Esophagus muscularis mucosa (tissue), 4 donors: ENCODE measurements around the gene ST3GAL2.

Source experiments
- EP300 ChIP-seq: sonication (generic); formaldehyde crosslinking; IDR thresholded peaks from one replicate; pipeline ENCODE4 v1.6.1; 2017; ENCODE audit warnings: antibody characterized with exemption
- POLR2A ChIP-seq: fragments of 450-650 bp; IDR thresholded peaks from one replicate; pipeline ENCODE4 v1.6.1; 2017; ENCODE audit warnings: antibody characterized with exemption, moderate library complexity, mild to moderate bottlenecking, low read depth
- POLR2AphosphoS5 ChIP-seq, 2 donors: sonication (generic); formaldehyde crosslinking; IDR thresholded peaks; one replicate each; pipeline ENCODE4 v1.6.1; 2017; ENCODE audit warnings: antibody characterized with exemption in 2 of 2
- TF ChIP-seq, protein P1 (sequence below), 3 experiments: fragments of 200-600 bp in 2 of 3; fragments of 450-650 bp in 1 of 3; sonication (generic) in 2 of 3; IDR thresholded peaks; one replicate each; pipeline ENCODE4 v1.5.1; 2017 to 2019; ENCODE audit warnings: antibody characterized with exemption in 3 of 3, mild to moderate bottlenecking in 2 of 3, moderate library complexity in 1 of 3

DNA sequence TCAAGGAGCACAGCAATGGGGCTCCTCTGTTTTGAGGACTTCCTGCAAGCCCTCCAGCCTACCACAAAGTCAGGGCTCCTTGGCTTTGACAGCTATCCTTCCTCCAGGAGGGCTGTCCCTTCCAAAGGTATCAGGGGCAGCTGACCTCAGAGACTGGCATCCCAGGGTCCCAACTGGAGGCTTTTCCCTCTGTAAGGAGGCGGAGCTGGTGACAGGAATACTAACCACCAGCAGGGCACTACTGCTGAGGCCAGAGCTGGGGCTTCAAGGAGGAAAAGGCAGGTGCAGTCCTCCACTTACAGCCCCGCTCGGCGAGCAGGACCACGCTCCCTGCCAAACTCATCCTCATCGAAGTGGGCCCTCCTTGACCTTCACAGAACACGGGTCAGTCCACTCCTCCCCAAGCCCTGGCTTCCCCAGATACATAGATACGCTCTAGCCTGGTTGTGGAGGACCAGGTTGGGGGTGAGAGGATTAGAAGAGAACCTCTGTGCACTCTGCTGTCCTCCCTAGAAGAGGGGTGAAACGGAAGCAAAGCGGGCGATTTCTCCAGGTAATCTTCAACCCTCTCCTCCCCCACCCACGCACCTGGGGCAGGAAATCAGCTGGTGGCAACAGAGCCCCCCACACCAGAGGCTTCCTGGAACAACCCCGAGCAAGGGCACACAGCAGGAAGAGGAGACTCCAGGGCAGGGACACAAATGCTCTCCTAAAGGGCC, 20.5 kb downstream of the ST3GAL2 start:
- TF ChIP-seq, protein P1, sequence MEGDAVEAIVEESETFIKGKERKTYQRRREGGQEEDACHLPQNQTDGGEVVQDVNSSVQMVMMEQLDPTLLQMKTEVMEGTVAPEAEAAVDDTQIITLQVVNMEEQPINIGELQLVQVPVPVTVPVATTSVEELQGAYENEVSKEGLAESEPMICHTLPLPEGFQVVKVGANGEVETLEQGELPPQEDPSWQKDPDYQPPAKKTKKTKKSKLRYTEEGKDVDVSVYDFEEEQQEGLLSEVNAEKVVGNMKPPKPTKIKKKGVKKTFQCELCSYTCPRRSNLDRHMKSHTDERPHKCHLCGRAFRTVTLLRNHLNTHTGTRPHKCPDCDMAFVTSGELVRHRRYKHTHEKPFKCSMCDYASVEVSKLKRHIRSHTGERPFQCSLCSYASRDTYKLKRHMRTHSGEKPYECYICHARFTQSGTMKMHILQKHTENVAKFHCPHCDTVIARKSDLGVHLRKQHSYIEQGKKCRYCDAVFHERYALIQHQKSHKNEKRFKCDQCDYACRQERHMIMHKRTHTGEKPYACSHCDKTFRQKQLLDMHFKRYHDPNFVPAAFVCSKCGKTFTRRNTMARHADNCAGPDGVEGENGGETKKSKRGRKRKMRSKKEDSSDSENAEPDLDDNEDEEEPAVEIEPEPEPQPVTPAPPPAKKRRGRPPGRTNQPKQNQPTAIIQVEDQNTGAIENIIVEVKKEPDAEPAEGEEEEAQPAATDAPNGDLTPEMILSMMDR (IDR thresholded peaks at IDR 0.05) = no peak
- no peak for TF ChIP-seq POLR2AphosphoS5 (IDR thresholded peaks at IDR 0.05)
- no peak for TF ChIP-seq POLR2A
- no peak for TF ChIP-seq EP300
